Smooth muscle cell (in vitro differentiated cells): Measurements from ENCODE around the gene ODAD2. TPM values are rescaled to one million over a fixed set of nuclear protein-coding genes. Genes with fewer than 3 reads are reported as not detected.

Experiments used
- DNase-seq: peaks from one replicate; lab custom pipeline; 2025; ENCODE audit not compliant: unreplicated experiment; lab: John Stamatoyannopoulos, UW
- H2AFZ ChIP-seq: fragments of 200-600 bp; sonication (generic); 2 replicates; pipeline ENCODE4 v1.6.0; 2016; ENCODE audit warnings: antibody characterized with exemption, low read depth, mild to moderate bottlenecking
- H3F3A ChIP-seq: fragments of 200-600 bp; sonication (generic); 2 replicates; pipeline ENCODE4 v1.6.0; 2017; ENCODE audit warnings: antibody characterized with exemption, low read depth
- H3K27ac ChIP-seq: fragments of 200-600 bp; sonication (generic); 2 replicates; pipeline ENCODE4 v1.5.1; 2016; ENCODE audit warnings: low read depth, mild to moderate bottlenecking
- H3K27me3 ChIP-seq: fragments of 200-600 bp; sonication (generic); 2 replicates; pipeline ENCODE4 v1.6.1; 2016; ENCODE audit warnings: low read depth, mild to moderate bottlenecking
- H3K36me3 ChIP-seq: fragments of 200-600 bp; sonication (generic); 2 replicates; pipeline ENCODE4 v1.5.1; 2016; ENCODE audit warnings: low read depth
- H3K4me1 ChIP-seq: fragments of 200-600 bp; sonication (generic); 2 replicates; pipeline ENCODE4 v1.5.1; 2016; ENCODE audit warnings: low read depth
- H3K4me2 ChIP-seq: fragments of 200-600 bp; sonication (generic); 2 replicates; pipeline ENCODE4 v1.6.0; 2016; ENCODE audit warnings: mild to moderate bottlenecking
- H3K4me3 ChIP-seq: fragments of 200-600 bp; sonication (generic); 2 replicates; pipeline ENCODE4 v1.5.1; 2016; ENCODE audit warnings: mild to moderate bottlenecking
- H3K79me2 ChIP-seq: fragments of 200-600 bp; sonication (generic); 2 replicates; pipeline ENCODE4 v1.6.0; 2016; ENCODE audit warnings: low read depth, mild to moderate bottlenecking
- H3K9ac ChIP-seq: fragments of 200-600 bp; sonication (generic); 2 replicates; pipeline ENCODE4 v1.6.0; 2016; ENCODE audit warnings: low read depth
- H3K9me3 ChIP-seq: fragments of 200-600 bp; sonication (generic); replicated peaks from 2 replicates; pipeline ENCODE4 v1.5.1; 2016; ENCODE audit warnings: low read depth
- H4K20me1 ChIP-seq: fragments of 200-600 bp; sonication (generic); 2 replicates; pipeline ENCODE4 v1.6.0; 2016; ENCODE audit warnings: low read depth
- CTCF ChIP-seq: fragments of 200-600 bp; sonication (generic); IDR thresholded peaks from 2 replicates; pipeline ENCODE4 v1.5.1; 2017; ENCODE audit warnings: borderline replicate concordance, mild to moderate bottlenecking, antibody characterized with exemption; ENCODE audit not compliant: insufficient read depth, poor library complexity, severe bottlenecking
- WGBS: methylation state at CpG from one replicate; pipeline ENCODE4 v1.1.7; 2016; ENCODE audit warnings: low lambda C conversion rate; 5-methylcytosine and 5-hydroxymethylcytosine counted together
- polyA plus RNA-seq: library from polyadenylated mRNA; unstranded; fragments of >200 nt; fragmentation: Nextera tagmentation; extraction: Ambion mirVana; gene quantifications from 2 replicates; pipeline ENCODE4 v1.2.1, GENCODE V29; 2016
- total RNA-seq: library from RNA; depleted of rRNA; stranded (reverse); fragments of >200 nt; gene quantifications from 2 replicates; pipeline ENCODE4 v1.2.3, GENCODE V29; 2014

Gene ODAD2
- total and polyA plus RNA-seq, 2 experiments from 2014 or later: 0.45 TPM; not detected in 1

DNA sequence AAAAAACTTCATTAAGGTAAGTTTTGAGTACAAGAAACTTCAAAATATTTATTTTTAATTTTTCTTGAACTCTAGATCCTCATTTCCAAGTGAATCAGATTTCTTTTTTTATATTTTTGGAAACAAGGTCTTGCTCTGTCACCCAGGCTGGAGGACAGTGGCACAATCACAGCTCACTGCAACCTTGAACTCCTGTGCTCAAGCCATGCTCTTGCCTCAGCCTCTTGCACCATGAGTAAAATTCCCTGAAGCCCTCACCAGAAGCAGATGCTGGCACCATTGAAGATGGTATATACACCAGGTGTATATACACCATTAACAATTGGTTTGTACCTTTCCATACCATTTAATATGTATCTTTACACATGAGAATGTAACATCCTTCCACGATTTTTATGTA is 45.1 kb upstream of the ODAD2 start:
- no peaks in the 10 kb centered on the region for H4K20me1 ChIP-seq
- no peak overlapping the region for H2AFZ ChIP-seq
- DNase-seq: no peak
- H3F3A ChIP-seq: no peaks in the 10 kb centered on the region
- H3K4me1 ChIP-seq: no peaks in the 10 kb centered on the region
- no peak for TF ChIP-seq CTCF
- no peak overlapping the region for H3K9ac ChIP-seq
- 76% methylated on average over 1 of the region's 1 CpG for WGBS
- H3K79me2 ChIP-seq: no peaks in the 10 kb centered on the region
- no peak overlapping the region for H3K4me3 ChIP-seq
- no peak overlapping the region for H3K27ac ChIP-seq
- no peaks in the 10 kb centered on the region for H3K9me3 ChIP-seq
- H3K36me3 ChIP-seq: no peaks in the 10 kb centered on the region
- no peaks in the 10 kb centered on the region for H3K27me3 ChIP-seq
- H3K4me2 ChIP-seq: no peak overlapping the region

DNA sequence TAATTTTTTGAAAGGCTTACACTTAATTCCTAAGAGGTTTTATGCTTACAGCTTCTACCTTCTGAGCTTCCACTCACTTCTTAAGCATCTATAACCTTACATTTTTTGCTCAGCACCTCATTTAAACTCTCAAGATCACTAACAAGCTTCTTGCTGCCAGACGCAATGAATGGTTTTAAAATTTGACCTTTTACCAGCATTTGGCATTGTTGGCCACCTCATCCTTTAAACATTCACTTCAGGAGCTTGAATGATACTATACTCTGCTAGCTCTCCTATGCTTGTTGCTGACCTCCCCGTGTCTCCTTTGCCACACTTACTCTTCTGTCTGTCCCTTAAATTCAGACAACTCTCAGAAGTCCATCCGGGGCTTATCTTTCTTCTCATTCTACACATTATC is 37.7 kb upstream of the ODAD2 start:
- Histone ChIP-seq H3K27me3 (no peaks in the 10 kb centered on the region), H3K79me2 (no peaks in the 10 kb centered on the region), H3K9me3 (no peaks in the 10 kb centered on the region), H2AFZ (no peak overlapping the region), H3F3A (no peaks in the 10 kb centered on the region), H3K4me2 (no peak overlapping the region), H3K36me3 (no peaks in the 10 kb centered on the region), H4K20me1 (no peaks in the 10 kb centered on the region), H3K9ac (no peak overlapping the region), H3K4me3 (no peak overlapping the region), H3K27ac (no peak overlapping the region), H3K4me1 (no peaks in the 10 kb centered on the region)
- DNase-seq: no peak
- no peak for TF ChIP-seq CTCF
- 77% methylated on average over 3 of the region's 3 CpGs for WGBS

- no peaks in the 10 kb centered on the region for H3K36me3 ChIP-seq
- no peaks in the 10 kb centered on the region for H4K20me1 ChIP-seq
- H2AFZ ChIP-seq: no peak overlapping the region
- no peaks in the 10 kb centered on the region for H3F3A ChIP-seq
- no peaks in the 10 kb centered on the region for H3K79me2 ChIP-seq
- no peaks in the 10 kb centered on the region for H3K4me1 ChIP-seq
- no peak overlapping the region for H3K9ac ChIP-seq
- no peaks in the 10 kb centered on the region for H3K9me3 ChIP-seq
- H3K4me3 ChIP-seq: no peak overlapping the region
- no peaks in the 10 kb centered on the region for H3K27me3 ChIP-seq
- no peak for TF ChIP-seq CTCF
- WGBS: 91% methylated on average over 5 of the region's 5 CpGs
- DNase-seq: no peak
- H3K27ac ChIP-seq: no peak overlapping the region
- H3K4me2 ChIP-seq: no peak overlapping the region
These were observed 22.4 kb upstream of the ODAD2 start for GRCh38 chr10:28020993-28021982.
